Kasumi-1 (cell line): Measurements from ENCODE around the gene TRIO.

Experiments
- DNase-seq, 2 experiments: peaks; one replicate each; lab custom pipeline; 2025; lab: John Stamatoyannopoulos, UW

Gene TRIO

DNA sequence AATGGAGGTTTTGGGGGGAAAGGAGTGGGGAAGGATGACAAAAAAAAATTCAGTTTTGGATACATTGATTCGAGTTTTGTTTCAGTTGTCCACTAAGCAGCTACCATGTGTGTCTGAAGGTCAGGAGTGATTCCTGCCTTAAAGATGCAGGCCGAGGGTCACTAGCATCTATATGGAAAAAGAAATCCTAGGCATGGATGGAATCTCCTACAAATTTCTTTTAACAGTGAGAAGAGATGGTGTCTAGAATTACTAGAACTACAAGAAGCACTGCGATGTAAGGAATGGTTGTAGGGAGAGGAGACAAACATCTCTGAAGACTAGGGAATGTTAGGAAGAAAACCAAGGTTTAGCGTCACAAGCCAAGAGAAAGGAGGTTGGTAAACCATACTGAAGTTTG, 19.6 kb upstream of the TRIO start:
- no peak for DNase-seq

DNA sequence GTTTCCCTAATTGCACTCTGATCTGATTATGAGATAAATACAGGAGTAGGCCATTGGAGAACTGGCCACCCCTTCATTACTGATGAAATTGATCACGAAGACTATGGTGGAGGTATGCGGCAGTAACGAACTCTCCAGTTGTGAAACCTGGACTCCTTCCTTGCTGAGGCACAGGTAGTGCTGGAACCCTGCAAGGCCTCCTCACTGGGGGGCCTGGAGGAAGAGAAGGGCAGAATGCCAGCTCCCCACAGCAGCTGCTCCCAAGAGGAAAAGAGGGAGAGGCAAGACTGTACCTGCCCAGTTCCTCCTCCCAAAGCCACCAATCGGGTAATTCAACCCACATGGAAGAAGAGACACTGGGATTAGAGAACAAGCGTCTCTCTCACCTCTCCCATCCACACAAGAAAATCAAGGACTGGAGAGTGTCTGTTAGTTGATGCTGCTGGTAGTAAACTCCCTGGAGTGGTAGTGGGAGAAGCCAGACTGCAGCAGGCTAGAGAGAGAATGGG, 19.1 kb upstream of the TRIO start:
- DNase-seq: no peak

DNA sequence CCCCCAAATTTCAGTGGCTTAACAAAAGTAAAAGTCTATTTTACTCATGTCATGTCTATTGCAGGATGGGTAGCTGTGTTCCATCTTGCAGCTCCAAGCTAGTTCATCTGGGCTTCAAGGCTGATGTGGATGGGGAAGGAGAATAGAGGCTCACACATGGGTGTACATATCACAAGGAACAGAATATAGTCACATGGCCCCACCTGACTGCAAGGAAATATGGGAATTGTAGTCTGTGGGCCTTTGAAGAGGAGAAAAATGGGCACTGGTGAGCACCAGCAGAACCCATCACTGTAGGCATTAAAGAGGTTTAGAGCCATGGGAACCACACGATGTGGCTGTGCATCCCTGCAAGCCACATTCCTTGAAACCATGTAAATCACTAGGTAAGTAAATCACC, 17.9 kb upstream of the TRIO start:
- DNase-seq: no peak

DNA sequence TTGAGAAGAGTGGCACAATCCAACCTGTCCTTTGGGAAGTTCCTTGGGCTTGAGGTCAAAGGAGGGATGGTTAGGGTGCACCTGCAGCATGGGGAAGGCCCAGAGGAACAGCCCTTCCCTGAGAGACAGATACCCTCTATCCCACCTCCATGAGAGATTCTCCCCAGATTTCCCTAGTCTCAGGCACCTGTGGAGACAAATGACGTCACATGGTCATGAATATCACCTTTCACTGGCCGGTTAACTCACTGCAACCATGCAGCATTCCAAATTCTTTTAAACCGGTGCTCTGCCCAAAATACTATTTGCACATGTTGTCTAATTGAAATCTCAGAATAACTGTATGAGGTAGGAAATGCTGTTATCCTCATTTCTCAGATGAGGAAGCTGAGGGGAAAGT, 15.6 kb upstream of the TRIO start:
- no peak for DNase-seq

DNA sequence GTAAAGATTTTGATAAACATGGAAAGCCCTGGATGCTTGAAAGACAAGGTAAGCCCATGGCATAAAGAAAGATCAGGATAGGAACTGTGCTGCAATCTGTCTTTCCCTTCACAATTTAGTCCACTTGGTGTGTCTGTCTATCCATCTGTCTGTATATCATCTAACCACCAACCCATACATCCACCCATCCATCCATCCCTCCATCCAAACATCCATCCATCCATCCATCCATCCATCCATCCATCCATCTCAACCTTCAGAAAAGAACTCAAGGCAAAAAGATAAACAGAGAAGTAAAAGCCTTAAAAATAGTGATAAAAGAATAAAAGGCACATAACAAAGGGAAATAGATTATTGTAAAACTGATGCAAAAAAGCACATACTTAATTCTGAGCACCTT, 15.1 kb upstream of the TRIO start:
- DNase-seq: no peak

DNA sequence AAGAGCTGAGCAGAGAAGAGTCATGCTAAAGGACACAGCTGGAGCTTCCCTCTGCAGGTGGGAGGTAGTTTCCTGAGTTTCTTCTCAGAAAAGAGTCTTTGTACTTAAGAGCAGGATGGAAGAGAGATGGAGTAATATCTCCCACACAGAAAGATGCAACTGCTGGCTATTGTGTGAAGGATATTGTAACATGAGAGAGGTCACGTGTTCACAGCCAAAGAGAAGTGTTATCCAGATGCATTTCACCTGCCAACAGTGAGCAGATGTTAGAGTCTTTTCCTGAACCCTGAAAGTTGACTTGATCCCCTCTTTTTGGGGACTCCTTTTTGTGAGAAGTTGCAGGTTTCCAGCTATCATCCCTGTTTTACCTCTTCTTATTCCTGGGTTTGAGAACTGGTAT, 14.0 kb upstream of the TRIO start:
- DNase-seq: no peak

DNA sequence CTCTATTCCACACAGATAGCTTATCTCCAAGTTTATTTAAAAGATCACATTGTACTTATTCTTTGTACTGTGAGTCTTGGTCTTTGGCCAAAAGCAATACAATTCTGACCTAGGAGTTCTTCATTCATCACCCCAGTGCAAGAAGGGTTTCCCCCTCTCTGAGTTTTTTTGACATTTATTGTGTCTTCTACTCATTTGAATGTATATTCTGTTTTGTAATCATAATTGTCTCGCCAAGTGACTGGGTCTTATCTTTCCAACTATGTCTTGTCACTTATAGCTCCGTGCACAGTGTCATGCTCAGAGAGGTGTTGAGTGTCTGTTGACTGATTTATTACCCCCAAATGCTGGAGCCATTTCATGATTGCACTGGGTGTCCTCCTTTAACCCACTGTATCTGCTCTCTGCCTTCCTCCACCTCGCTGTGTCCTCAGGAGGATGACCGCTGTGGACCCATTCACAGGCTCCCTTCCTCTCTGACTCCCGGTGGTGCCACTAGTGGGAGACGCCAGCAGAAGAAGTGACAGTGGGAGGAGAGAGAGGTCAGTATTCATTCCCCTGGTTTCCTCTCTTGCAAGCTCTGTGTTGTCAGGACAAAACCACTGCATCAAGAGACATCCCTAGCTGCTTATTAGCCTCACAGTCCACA, 11.2 kb upstream of the TRIO start:
- DNase-seq: no peak

DNA sequence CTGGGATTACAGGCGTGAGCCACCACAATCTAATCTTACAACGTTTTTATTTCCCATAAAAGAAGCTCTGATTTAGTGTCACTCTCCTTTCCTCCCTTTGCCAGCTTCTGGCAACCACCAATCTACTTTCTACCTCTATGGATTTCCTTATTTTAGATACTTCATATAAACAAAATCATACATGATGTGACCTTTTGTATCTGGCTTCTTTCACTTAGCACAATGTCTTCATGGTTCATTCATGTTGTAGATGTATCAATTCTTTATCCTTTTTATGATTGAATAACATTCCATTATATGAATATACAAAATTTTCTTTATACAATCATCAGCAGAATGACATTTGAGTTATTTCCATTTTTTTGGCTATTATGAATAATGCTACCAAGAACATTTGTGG, 9.7 kb upstream of the TRIO start:
- DNase-seq: no peak

DNA sequence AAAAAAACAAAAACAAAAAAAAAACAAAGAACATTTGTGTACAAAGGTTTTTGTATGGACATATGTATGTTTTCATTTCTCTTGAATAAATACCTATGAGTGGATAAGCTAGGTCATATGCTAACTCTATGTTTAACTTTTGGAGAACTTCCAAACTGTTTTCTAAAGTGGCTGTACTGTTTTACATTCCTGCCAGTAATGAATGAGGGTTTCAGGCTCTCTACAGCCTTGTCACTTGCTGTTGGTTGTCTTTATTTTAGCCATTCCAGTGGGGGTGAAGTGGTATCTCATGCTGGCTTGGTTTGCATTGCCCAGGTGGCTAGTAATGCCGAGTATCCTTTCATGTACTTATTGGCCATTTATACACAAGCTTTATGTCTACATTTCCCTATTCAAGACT, 9.1 kb upstream of the TRIO start:
- DNase-seq: no peak

DNA sequence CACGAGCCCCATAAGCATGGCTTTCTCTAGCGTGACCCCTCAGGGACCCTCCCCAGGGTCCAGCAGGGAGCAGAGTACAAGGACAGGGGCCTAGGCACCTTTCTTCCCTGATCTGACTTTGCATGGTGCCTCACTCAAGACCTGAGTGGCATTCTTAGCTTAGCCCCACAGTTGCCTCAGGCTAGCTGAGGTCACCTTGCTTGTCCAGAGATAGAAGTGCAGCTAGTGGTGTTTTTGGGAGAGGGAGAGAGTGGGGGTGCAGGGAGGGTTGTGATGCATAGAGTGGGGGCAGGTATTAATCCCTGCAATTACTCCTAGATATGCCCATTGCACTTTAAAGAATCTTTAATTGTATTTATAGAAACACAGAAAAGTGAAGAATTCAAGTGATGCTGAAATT, 8.4 kb upstream of the TRIO start:
- DNase-seq: no peak

DNA sequence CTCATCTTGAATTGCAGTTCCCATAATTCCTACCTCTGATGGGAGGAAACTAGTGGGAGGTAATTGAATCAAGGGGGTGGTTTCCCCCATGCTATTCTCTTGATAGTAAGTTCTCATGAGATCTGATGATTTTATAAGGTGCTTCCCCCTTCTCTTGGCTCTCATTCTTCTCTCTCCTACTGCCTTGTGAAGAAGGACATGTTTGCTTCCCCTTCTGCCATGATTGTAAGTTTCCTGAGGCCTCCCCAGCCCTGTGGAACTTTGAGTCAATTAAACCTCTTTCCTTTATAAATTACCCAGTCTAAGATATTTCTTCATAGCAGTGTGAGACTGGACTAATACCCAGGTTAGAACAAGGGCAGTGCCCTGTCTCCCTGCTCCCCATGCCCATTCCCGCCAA, 7.5 kb upstream of the TRIO start:
- DNase-seq: no peak

DNA sequence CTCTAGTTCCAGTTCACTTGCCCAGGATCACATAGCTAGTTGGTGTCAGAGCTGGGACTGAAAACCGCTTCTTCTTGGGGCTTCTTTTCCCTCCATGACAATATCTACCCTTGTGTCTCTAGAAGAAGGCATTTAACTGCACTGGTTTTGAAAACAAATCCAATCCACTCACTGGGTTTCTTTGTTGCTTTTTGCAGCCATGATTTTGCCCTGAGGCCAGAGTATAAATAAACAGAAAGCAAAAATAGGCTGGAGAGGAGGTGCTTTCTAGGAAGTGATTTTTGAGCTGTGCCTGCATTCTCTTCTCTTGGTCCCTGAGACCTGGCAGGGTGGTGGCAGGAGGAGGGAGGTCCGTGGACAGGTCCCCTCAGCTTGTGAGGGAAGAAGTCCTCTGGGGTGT, 6.9 kb upstream of the TRIO start:
- no peak for DNase-seq

DNA sequence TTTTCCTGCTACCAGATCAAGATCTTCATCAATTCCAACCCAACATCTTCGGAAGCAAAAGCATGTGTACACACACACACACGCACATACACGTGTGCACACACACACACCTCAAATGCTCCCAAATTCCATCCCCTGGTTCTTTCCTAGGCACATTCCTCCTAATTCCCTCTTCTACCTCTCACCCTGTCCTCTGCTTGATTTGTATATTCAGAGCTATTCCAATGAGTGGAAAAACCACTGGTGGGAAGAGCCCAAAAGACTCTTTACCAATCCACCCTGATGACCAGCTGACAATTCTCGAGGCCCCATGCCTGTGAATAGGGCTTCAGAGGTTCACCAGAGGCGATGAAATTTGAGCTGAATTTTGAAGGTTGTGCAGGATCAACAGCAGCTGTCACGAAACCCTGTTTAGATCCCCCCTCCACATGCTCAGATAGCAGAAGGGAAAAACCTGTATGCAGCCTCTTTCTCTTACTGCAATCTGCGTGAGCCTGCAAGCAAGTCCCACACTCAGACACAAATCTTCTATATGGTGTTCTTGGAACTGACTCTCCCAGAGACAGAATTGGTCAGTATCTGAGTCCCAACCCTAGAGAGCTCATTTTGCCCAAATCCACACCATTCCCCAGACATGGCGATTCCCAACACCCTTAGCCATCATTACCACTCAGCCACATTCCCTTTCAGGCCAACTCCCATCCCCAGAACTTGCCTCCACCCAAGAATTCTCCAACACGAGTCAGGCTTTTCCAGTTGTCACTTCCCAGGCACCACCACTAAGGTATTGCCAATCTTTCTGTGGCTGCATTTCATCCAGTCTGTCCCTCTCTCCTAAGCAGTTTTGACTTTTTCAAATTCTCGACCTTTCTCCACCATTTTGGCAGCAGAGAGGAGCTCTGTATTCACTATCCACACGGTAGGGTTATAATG, 4.3 kb upstream of the TRIO start:
- no peak for DNase-seq

DNA sequence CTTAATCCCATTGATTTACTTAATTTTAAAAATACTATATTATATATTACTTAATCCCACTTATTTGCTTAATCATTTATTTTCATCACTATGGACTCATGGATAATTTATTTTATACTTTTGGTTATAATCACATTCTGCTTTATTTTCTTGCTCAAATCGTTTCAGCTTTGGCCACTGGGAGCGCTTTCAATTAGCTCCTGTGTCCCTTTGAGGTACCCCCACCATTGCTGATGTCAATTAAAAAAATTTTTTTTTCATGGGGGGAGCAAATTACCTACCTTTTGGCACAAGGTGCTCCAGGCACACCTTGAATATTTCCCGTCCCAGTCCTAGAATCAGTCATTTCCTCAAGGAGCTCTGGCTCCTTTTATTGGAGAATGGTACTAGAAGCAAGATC, 1.4 kb upstream of the TRIO start:
- no peak for DNase-seq

DNA sequence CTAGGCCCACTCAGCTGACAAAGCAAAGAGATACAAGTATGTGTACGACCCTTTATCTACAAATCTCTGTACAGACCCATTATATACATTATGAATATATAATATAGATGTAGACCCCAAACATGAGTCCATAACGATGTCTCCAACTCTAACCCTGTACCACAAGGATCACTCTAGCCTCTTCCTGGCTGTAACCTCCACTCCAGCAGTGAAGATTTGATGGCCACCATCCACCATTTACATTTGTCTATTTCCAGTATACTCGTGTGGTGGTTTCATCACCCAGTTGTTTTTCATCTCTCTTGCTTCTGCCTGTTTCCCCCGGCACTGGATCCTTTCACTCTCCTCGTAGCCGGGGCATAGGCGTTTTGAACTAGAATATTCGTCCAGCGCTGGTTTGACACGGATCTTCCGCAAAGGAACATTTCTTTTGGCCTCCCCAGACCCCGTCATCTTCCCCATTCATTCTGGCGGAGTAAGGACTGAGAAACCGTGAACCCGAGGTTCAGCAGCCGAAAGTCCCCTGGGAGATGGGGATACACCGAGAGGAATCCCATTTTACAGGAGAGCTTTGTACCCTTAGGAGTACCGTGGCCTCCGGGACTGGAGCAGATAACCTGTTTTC, 828 bp upstream of the TRIO start:
- no peak for DNase-seq

DNA sequence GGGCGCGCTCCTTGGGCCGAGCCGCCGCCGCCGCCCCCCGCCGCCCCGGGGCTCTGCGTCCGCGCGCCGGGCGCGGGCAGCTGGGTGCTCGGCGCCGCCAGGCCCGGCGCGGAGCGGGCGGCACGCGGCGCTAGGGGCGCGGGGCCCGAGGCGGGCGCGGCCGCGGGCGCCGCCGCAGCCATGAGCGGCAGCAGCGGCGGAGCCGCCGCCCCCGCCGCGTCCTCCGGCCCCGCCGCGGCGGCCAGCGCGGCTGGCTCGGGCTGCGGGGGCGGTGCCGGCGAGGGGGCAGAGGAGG, 351 bp downstream of the TRIO start:
- no peak for DNase-seq

DNA sequence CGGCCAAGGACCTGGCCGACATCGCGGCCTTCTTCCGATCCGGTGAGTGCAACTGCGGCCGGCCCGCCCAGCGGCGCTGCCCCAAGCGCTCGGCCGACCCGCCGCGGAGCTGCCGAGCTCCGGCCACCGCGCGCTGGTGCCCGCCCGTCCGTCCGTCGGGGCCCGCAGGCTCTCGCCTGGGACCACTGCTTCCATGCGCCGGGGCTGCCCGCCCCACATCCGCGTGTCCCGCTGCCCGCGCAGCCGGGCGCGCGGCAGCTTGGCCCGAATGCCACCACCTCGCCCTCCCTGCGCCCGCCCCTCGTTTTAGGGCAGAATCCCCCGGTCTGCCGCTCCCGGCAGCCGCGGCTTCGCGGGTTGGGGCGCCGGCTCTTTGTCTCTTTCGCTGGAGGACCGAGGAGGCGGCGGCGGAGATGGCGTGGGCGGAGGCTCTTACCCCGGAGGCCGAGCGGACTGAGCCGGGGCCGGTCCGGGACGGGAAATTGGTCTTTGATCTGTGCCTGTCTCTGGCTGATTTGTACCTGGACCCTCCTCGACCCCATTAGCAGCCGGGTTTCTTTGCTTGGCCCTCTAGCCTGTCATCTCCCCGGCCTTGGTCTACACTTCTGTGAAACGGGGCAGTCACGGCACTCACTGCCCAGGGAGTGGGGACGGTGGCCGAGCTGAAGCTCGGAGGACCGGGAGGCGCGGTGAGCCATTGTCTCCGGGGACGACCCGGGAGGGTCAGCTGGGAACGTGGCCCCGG, 871 bp downstream of the TRIO start:
- DNase-seq: no peak

DNA sequence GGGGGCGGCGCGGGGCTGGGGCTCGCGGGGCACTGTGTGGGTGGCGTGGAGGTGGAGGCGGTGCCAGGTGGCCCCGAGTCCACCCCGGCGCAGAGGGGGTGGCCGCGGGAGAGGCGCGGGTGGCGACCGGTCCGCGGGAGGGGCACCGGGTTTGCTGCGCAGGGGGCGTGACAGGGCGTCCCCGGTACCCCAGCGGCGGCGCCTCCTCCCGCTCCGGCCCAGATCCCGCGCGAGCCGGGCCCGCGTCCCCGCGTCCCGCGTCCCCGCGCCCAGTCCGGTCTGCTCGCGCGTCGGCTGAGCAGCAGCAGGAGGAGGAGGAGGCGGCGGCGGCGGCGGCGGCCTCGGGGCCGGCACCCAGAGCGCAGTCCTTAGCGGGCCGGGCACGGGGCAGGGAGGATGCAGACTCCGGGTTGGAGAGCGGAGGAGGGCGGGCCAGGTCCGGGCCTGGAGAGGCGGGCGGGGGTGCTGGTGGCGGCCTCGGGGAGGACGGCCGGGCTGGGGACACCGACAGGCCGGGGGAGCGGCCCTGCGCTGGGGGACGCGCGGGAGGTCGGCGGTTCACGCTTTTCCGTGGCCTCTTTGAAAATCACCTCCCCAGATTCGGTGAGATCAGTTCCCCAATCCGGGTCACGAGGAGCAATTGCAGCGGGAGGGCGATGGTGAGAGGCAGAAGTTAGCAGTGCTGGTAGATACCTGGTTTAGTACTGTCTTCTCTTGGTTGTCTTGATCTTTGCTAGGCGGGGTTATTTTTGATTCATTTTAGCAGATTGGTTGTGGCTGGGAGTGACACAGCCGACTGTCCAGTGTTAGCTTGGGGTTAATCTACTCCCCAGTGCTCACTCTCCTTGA, 1.7 kb downstream of the TRIO start:
- peak; percentile 82 to 84 for DNase-seq

DNA sequence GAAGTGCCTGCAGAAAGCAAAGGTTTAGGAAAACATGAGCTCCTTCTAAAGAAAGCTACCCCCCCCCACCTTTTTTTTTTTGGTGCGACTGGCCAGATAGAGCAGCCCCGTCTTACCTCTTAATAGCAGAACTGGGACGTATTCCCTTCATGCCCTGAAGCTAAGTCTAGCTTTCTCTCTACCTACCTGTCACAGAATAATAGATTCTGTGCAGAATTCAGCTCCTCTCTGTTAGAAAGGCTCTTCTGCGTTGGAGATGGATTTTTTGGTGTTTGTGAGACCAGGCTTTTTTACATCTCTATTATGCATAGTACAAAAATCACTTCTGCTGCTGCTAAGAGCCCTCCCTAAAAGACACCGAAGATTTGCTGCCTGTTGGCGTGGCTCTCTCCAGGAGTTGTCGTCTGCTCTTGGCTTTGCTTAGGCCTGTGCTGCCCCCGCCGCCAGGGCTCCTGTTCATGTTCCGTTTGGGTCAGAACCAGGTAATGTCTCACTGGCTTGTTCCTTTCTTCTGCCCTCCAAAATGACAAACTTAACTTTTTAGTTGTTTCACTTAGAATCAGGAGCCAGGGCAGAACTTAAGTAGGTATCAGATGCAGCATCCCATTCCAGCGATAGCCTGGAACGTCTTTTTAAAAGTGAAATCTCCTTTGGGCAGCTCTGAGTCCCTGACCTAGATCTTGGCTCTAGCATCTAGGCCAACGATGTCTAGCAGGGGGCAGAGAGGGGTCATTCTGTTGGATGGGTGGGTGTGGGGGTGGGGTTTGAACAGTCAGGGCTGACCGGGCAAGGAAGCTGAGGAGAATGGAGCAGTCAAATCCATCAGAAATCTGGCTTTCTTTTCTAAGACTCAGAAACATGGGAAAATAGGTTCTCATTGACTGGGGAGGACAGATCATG, 2.5 kb downstream of the TRIO start:
- DNase-seq: no peak

DNA sequence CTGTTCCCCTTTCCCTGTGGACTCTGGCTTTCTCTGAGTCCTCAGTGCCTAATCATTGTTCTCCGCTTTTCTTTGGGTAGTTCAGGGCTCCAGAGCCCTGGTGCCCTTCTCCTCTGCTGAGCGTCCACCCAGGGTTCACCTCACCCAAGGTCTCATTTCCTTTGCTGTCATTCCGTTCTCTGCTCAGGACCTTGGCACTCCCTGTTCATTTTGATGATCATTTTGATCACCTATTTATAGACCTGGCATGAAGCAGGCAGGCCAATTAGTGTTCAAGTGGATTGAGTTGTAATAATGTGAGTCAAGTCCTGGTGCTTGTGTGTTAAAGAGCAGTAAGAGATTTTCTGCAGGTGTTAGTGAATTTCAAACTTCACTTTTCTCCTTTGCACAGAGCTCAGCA, 3.6 kb downstream of the TRIO start:
- DNase-seq: no peak

DNA sequence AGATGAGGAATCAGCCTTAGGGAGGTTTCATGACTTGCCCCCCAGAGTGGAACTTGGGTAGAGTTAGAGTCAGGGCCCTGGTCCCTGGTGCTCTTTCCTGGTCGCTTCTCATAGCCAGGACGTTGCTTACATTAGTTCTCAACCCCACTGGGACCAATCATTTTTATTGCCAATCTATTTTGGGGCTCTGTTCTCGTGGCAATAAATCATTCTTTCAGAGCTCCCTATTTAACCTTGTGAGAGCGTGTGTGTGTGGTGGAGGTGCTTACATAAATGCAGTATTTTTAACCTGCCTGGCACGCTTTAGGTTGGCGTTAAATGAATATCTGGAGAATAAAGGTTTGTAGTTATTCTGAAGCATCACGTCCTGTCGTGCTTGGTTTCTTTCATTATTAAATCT, 4.1 kb downstream of the TRIO start:
- DNase-seq: no peak
